AG09319 (cell line): ENCODE measurements around the gene MAGEH1.

ENCODE experiments used
- DNase-seq: peaks from one replicate; pipeline ENCODE4 v3.0.0-alpha.2; 2010; ENCODE audit warnings: low read depth; ENCODE audit errors: extremely low read depth
- TF ChIP-seq, protein P1 (sequence below): IDR thresholded peaks from 2 replicates; pipeline ENCODE4 v1.5.1; 2011; ENCODE audit warnings: low read depth, mild to moderate bottlenecking, inconsistent platforms, low read length, moderate library complexity

MAGEH1 gene

DNA sequence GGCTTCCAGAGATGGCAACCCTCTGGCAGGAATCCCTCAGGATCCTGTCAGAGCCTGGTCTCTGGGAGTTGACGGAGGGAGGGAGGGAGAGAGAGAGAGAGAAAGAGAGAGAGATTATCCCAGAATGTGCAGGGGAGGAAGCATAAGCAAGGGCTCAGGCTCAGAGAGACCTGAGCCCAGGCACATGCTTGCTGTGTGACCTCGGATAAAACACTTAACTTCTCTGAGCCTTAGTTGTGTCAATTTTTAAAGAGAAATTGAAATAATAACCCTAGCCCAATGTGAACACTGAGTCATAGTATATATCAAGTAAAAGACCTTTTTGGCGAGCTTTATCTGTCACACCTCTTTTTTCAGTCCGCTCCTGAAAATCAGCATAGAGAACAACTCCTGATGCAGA lies 38.2 kb downstream of the MAGEH1 start:
- TF ChIP-seq, protein P1, sequence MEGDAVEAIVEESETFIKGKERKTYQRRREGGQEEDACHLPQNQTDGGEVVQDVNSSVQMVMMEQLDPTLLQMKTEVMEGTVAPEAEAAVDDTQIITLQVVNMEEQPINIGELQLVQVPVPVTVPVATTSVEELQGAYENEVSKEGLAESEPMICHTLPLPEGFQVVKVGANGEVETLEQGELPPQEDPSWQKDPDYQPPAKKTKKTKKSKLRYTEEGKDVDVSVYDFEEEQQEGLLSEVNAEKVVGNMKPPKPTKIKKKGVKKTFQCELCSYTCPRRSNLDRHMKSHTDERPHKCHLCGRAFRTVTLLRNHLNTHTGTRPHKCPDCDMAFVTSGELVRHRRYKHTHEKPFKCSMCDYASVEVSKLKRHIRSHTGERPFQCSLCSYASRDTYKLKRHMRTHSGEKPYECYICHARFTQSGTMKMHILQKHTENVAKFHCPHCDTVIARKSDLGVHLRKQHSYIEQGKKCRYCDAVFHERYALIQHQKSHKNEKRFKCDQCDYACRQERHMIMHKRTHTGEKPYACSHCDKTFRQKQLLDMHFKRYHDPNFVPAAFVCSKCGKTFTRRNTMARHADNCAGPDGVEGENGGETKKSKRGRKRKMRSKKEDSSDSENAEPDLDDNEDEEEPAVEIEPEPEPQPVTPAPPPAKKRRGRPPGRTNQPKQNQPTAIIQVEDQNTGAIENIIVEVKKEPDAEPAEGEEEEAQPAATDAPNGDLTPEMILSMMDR: no peak
- no peak for DNase-seq

DNA sequence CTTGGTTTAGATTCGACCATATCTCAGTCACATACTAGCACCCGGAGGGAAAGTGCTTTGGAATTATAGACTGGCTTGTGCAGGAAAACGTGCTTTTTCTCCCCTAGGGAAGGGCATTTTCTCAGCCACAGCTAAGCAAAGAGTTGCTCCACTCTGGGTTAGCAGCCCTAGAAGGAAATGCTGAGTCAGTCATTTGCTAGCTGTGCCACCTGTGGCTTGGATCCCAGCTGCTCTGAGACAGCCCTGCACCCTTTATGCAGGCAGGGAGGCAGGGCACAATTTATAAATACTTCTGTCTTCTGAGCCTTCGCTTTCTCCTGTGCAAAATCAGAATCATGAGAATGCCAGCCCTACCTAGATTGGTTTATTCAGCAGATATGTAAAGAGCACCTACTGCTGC lies 39.0 kb downstream of the MAGEH1 start:
- DNase-seq: no peak
- TF ChIP-seq, protein P1: no peak
